ENCODE results near the gene PCBP3.

DNA sequence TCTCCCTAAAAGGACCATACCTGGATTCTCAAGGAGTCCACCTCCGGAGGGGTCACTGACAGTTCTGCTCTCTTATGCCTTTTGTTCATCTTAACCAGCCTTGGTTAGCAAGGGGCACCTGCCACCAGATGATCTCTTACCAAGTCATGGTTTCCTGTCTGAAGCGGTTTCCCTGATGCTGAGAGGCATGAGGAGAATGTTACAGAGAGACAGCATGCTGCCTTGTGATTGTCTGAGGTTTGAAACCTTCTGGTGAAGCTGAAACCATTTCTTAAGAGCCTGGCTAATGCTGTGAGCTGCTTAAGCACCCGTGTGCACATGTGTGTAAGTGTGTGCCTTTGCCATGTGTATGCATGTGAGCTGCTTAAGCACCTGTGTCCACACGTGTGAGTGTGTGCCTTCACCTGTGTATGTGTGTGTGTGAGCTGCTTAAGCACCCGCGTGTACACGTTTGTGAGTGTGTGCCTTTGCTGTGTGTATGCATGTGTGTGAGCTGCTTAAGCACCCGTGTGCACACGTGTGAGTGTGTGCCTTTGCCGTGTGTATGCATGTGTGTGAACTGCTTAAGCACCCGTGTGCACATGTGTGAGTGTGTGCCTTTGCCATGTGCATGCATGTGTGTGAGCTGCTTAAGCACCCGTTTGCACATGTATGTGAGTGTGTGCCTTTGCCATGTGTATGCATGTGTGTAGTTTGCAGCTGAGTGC is 201.7 kb downstream of the PCBP3 start:
- TF ChIP-seq, protein P1, sequence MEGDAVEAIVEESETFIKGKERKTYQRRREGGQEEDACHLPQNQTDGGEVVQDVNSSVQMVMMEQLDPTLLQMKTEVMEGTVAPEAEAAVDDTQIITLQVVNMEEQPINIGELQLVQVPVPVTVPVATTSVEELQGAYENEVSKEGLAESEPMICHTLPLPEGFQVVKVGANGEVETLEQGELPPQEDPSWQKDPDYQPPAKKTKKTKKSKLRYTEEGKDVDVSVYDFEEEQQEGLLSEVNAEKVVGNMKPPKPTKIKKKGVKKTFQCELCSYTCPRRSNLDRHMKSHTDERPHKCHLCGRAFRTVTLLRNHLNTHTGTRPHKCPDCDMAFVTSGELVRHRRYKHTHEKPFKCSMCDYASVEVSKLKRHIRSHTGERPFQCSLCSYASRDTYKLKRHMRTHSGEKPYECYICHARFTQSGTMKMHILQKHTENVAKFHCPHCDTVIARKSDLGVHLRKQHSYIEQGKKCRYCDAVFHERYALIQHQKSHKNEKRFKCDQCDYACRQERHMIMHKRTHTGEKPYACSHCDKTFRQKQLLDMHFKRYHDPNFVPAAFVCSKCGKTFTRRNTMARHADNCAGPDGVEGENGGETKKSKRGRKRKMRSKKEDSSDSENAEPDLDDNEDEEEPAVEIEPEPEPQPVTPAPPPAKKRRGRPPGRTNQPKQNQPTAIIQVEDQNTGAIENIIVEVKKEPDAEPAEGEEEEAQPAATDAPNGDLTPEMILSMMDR (IDR thresholded peaks at IDR 0.05): no peak
- no peak for TF ChIP-seq POLR2A (IDR thresholded peaks at IDR 0.05)
